Erythroblast (primary cell): ENCODE data around the gene MOSPD3.

Experiments
- GATA1 ChIP-seq: IDR thresholded peaks from 2 replicates; pipeline ENCODE4 v1.6.1; 2011; ENCODE audit warnings: low read depth, mild to moderate bottlenecking, control low read depth, low read length, moderate library complexity
- POLR2A ChIP-seq: IDR thresholded peaks from 2 replicates; pipeline ENCODE4 v1.6.1; 2011; ENCODE audit warnings: mild to moderate bottlenecking, low read length

DNA sequence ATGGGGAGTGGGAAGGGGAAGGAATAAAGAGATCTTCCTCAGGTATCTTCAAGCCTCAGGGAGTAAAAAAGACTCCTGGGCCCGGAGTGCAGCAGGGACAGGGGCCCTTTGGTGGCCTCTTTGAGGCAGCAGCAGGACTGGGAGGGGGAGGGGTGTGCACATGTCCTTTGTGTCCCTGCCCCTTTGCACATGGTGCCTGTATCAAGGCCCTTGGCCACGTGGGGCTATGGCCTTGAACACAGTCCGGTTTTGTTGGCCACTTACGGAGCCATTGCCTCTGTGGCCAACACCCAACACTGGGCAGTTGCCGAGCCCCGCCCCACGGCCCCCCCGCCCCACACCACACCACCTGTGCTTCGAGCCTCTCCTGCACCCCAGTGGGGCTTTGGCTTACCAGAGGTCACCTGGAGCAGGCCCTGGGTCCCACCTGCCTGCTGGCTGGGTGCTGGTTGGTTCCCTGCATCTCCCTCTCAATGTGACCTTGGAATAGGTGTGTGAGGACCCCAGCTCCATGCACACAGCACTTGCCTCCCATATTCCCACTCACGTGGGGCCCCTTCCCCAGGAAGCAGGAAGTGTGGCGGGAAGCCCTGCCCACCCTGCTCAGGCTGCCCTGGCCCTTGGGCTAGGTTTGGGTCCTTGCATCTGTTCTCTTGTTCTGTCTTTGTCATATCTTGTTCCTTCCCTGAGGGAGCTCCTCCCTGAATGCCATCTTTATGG, 44.0 kb upstream of the MOSPD3 start:
- no peak for TF ChIP-seq POLR2A
- no peak for TF ChIP-seq GATA1
